GM19467 (cell line): ENCODE data around the gene CACNA1F.

Source experiments
- ATAC-seq: cut with Tn5 transposase; IDR thresholded peaks from one replicate; pipeline ENCODE4 v1.9.1; 2021; ENCODE audit warnings: mild to moderate bottlenecking, moderate library complexity; ENCODE audit not compliant: unreplicated experiment

CACNA1F gene

DNA sequence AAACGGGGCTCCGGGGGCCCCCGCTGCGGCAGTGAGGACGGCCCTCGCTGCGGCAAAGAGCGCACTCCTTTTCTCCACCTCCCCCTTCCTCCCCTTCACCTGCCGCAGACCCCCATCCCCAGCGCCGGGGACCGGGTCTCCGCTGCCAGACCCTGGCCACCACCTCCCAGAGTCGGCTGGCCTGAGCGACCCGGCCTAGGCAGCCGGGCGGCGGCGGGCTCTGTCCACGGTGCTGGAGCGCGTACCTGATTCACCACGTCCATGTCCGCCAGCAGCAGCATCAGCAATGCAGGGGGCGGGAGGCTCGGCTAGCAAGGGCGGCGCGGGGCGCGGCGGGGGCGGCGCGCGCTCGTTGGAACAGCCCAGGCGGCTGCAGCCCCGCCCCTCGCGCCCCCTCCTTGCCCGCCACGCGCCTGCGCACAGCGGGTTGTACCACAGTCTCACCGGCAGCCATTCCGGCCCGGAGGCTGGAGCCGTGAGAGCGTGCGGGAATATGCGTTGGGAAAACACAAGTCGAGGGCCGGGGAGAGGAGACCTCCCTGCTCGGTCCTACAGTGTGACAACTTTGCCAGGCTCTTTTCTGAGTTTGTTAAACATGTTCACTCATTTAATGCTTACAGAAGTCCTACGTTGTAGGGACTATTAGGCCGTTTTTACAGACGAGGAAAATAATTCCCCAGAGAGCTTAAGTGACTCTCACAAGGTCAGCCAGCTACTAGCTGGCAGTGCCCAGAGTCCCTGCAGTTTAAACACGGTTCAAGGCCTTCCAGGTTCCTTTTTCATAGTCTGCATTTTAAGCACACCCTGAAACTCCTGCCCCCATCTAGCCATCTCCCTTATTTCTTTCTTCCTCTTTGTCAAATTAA is 33.0 kb downstream of the CACNA1F start, which contains the start of gene SYP:
Gene SYP, minus strand, starts transcription at position 288 of the 866 bp plus-strand sequence. Its CDS starts 7 bp downstream, at position 281.
- peak; percentile 81 for ATAC-seq

DNA sequence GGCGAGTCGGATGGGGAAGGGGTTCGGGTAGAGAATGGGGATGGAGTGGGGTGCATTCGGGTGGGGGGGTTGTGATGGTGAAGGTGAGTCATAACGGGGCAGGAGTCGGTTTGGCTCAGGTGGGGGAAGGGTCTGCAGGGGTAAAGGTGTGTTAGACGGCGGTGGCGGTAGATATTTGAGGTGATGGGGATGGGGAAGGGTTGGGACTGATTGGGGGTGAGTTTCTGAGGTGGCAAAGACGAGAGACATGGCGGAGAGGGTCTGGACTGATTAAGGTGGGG is 33.9 kb downstream of the CACNA1F start:
- no peak for ATAC-seq

DNA sequence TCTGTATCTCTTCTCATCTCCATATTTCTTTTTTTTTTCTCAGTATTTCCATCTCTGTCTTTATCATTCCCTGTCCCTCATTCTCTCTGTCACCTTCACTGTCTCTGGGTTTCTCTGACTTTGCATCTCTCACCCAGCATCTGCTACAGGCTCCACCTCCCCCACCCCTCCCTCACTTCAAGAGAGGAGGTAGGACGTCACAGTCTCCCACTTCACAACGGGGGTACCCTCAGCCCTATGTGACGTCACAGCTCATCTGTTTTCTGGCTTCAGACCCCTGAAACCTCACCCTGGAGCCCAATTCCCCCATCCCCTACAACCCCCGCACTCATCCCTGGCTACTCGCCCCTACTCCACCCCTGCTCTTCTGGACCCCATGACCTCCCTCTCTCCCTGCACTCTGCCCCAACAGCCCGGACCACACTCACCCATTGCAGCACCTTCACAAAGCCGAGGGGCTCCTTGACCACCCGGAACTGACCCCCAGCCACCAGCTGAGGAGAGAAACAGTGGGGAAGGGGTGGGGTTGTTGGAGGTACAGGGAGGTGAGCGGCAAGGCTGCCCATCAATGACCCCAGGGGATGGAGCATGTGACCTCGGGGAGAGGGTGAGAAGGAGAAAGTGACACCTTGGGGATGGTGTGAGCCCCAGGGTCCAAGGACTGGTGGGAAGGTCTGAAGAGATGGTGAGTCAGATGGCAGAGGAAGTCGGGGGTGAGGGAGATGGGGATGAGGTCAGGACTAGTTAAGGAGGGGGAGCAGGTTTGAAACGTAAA is 34.4 kb downstream of the CACNA1F start:
- ATAC-seq: no peak

DNA sequence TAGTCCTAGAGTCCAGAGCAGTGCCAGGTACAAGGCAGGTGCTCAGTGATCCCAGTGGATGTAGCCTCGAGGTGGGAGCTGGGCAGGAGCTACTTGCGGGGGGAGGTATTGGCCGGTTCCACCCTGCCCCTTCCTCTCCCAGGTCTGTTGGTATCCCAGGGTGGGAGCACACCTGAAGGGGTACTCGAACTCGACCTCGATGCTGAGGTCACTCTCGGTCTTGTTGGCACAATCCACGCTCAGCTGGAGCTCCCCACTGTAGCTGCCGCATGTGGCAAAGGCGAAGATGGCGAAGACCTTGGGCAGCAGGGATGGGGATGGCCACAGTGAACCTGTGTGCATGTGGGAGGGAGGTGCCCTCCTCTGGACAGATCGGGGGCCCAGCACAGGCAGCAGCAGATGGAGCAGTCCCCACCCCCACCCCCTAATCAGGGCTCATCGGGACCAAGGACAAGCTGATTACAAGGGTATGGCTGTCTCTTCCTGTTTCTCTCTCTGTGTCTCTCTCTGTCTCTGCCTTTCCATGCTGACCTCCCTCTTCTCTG is 35.5 kb downstream of the CACNA1F start:
- ATAC-seq: no peak

DNA sequence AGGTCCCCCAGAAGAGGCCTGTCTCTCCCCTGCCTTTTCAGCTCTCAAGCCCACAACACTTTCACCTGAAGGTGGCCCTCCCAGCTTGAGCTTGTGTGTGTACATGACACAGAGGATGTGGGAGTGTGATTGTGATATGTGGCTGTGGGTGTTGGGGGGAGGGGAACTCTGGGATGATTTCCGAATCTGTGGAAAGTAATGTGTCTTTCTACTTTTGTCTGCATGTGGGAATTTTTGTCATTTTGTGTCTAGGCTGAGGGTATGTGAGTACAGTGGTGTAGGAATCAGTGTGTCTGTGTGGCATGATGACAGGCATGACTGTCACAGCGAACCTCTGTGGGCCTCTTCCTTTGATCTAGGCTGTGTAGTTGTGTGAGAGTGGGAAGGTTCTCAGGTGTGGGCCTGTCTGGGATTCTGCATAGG is 39.6 kb downstream of the CACNA1F start:
- ATAC-seq: no peak

DNA sequence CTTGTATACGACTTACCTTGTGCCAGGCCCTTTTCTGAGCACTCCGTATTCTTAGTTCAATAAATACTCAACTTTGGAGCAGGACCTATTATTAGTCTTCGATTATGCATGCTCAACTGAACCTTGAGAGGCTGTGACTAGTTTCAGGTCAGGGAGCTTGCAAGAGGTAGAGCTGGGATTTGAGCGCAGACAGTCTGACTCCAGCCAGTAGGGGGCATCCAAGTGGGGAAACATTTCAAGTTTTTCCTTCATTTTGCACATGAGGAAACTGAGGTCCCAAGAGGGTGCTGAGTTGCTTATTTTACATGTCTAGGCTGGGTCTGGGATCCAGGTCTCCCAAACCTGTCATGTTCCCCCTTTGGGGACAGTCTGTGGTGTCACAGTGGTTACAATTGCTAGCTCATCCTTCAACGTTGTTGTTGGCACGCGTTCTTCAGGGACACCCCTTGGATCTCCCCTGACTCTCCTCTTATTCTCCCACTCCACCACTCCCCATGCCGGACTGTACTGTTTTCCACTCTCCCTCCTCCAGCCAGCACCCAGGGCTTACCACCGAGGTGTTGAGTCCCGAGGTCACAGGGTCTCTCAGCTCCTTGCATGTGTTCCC is 40.3 kb downstream of the CACNA1F start:
- no peak for ATAC-seq

DNA sequence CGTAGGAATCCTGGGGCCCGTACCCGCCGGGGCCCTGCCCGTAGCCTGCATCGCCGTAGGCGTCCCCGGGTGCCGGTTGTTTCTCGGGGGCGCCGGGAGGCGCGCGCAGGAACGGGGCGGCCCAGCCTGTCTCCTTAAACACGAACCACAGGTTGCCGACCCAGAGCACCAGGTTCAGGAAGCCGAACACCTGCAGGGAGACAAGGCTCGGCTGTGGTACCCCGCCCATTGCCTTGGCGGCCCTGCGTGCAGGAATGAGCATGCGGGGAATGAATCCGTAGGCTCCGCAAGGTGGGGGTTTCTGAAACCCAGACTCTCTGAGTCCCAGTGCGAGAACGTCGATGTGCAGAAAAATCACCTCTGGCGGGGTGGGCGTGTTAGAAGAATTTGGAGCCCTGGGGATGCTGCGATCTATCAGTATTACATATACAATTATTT is 41.5 kb downstream of the CACNA1F start:
- peak; percentile 12 for ATAC-seq

DNA sequence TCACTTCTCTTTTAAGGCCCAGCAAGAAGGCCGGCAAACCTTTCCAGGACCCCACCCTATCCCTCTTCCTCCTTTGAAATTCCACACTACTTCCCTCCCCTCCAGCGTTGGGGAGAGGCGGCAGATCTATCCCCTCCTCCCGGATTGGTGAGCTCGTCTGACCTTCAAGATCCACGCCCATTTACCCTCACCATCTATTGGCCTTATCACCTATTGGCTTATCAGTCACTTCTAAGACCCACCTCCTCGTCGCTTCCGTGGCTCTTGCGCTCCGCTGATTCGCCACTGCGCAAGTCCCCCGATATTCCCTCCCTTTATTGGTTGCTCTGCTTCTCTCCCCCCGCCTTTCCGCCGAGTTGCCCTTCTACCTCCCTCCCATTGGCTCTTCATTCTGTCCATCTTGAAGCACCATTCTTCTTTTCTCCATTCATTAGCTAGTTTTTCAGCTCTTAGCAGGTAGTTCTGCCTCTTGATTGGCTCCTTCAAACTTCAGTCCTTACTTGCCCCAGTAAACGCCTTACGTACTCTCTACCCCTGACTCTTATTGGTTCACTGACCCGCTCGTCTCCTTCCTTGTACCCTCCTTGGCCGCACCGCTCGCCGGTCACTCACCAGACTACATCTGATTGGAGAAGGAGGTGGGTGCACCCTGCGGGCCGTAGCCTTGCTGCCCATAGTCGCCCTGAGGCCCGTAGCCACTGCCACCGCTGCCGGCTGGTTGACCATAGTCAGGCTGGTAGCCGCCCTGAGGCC is 42.1 kb downstream of the CACNA1F start:
- ATAC-seq: peak; percentile 86

DNA sequence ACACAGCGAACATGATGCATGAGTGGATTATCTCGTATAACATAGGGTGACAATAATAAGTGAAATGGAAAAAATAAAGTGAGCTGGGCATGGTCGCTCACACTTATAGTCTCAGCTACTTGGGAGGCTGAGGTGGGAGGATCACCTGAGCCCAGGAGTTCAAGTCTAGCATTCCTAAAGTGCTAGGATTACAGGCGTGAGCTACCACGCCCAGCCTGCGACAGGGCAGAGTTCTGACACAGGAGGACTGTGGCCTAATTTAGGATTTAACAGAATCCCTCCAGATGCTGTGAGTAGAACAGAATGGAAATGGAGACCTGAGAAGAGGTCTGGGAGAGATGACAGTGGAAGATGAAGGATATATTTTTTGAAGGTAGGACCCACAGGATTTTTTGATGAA is 43.5 kb downstream of the CACNA1F start:
- no peak for ATAC-seq

DNA sequence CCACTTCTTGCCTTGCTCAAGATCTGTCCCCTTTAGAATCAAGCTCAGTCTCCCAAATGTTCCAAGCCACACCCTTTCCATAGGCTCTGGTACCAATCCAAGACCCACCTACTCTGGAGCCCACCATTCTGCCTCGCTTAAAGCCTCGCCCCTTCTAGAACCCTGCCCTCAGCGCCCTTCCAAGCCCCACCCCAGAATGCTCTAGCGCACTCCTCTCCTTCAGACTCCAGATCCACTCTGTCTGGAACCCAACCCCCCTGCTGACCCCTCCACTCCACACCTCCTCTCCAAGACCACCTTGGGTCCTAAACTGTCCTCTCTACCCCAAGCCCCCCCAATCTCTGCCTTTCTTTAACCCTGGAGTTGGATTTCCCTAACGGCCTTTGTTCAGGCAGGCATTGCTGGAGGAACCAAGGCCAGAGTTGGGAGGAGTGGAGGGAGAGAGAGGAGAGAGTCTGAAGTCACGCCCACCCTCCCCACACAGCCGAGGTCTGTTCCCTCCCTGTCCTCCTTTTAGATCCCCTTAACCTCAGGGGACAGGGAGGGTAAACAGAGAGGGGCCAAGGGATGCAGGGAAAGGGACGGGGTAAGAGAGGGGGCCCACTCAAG is 44.6 kb downstream of the CACNA1F start:
- no peak for ATAC-seq

DNA sequence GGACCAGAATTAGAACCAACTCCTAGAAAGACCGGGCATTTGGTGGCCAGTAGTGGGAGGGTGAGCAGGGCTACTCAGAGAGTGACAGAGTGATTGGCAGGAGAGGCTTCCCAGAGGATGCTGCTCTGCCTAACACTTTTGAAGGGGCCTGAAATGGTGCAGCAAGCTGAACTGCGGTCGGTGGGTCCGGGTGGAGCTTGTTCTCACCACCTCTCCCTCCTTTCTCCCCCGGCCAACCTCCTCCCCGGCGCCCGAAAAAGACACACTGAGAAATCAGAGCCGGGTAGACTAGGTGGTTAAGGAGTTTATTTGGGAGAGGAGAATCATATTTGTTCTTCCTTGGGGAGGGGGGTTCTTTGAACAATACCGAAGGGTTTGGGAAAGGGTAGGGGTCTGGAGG is 45.6 kb downstream of the CACNA1F start:
- no peak for ATAC-seq

DNA sequence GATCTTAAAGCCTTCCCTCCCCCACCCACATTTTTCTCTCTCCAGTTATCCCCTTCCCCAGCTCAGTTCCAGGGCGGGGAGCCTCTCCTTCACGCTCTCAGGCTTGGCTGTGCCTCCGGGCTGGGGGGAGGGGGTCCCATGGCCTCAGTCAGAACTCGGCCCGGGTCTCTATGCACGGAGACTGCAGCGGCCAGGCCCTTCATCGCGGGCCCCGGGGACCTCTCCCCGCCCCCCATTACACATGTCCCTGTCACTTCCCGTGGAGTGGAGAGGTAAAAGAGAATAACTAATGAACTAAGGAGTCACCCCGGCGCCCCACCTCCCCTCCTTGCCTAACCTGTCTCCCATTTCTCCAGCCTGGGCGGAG is 46.1 kb downstream of the CACNA1F start:
- no peak for ATAC-seq

DNA sequence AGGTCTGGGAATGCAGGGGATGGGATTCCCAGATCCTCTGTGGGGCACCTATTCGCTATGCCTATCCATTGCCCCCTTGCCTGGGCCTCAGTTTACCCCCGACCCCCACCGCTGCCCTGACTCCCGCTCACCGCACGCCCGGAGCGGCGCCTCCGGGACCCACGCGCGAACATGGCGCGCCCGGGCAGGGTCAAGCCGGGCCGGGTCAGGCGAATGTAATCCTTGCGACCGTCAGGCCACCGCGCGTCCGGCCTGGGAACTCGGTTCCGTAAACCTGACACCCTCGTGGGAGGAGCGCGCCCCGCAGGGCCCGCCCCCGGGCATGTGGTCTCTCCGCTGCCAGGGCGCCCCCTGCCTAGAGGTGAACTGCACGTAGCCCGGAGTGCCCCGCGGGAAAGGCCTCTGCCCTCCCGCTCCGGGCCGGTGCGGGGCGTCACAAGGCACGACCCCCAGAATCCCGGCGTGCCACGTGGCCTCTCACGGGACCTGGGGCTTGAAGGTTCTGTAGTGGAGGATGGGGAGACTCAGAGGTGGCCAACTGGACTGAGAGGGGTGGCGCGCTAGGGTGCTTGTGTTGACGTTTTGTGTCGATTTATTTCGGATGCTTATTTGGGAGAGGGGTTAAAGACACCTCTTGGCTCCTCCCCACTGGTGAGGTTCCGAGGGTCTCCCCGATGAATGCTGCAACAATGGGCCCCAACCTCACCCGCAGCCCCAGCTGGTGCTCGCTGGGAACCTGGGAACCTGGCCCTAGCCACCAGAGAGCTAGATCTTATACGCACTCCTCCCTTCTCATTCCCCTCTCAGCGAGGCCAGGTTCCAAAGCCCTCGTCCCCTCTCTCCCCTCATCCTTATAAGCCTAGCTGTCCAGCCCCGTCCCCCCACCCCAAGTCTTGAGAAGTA is 46.8 kb downstream of the CACNA1F start, which contains the start of gene PRICKLE3:
Gene PRICKLE3, minus strand, starts transcription at position 249 of the 903 bp plus-strand sequence. Its CDS starts 76 bp downstream, at position 173.
- no peak for ATAC-seq

DNA sequence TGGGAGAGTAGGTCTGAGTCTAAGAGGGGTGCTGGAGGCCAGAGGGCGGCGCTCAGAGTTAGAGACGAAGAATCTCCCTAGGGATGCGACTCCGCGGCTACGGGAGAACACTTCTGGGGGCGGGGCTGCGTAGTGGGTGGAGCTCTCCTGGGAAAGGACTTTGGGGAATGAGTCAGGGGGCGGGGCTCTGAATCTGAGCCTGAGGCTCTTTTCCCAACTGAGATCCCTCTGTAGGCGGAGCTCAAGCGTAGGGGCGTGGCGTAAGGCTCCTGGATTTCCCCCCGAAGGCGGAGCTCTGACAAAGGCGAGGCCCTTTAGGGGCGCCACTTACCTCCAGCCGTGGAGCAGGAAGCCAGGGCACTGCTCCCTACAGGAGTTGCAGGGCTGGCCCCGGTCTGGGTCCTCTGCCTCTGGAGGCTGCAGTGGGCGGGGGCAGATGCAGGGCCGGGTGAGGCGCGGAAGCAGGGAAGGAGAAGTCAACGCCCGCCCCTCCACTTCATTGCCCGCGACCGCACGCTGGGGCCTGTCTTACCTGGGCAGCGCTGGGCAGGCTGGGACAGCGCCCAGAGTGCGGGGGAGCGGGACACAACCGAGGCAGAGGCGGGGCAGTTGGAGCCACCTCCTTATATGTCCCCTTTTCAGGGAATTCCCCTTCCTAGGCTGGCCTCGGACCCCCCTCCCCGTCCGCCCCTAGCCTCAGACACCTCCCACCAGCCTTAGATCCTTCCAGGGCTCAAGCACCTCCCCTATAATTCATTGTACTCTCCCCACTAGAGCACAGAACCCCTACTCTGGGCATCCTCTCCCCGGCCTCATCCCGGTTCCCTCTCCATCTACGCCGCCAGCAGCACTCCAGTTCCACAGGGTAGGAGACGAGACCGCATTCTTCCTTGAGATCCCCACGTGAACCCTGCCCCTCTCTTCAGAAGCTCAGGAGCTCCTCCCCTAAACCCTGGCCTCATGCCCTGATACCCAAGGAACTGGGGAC is 48.6 kb downstream of the CACNA1F start:
- no peak for ATAC-seq

DNA sequence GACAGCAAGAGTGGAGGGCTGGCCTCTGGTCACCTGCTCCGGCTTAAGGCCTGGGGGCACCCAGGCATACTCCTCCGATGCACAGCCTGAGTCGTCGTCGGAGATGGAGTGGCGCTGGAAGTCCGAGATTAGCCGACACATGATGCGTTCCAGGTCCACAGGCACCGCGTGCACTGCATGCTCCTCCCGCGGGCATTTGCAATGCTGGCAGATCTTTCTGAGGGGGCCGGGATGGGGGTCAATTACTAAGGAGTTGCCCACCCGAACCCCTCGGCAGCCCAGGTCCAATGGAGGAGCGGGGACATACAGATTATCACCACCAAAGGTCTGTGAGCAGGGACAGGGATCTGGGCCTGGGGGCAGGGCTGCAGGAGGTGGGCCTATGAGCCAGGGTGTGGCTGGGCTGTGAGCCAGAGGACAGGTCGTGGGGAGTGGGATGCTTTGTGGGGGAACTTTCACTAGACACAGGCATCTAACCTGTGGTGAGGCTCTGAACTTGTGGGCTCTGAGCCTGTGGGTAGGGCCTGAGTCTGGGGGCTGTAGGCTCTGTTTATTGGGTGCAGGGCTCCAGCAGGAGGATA is 49.3 kb downstream of the CACNA1F start:
- ATAC-seq: no peak

DNA sequence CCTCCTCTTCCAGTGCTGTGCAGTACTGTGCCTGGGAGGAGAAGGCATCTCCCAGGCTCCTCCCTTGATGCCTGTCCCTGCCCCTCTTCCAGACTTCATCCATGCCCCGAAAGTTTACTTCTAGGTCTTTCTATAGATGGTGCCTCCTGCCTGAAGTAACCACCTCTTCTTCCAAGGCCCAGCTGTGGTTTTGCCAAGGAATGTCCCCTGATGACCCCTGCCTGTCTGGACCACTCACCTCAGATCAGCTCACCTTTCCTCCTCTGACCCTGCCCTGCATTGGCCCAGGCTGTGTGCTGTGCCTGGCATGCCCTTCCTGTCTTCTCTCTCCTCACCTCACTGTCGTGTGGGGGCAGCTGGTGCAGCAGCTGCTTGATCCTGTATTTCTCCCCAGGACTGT is 53.8 kb downstream of the CACNA1F start:
- ATAC-seq: no peak

DNA sequence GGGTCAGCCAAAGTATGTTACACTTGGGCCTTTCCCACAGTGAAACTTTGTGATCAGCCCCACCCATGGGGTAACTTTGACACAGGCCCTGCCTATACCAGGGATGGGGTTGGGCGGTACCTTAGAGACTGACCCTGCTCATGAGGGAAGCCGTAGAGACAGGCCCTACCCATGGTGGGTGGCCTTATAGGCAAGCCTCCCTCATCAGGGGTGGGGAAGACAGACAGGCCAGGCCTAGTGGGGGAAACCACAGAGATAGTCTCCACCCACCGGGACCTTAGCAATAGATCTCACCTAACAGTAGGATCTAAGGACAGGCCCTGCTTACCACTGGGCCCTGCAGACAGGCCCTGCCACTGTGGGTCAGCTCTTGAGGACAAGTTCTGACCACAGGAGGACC is 54.6 kb downstream of the CACNA1F start:
- ATAC-seq: no peak
